Spleen (tissue), 7 donors: ENCODE data around the gene TAF4.

Source experiments
- CTCF ChIP-seq, 11 experiments: fragments of 200-600 bp in 7 of 11; fragments of 450-650 bp in 4 of 11; sonication (generic) in 4 of 11; IDR thresholded peaks in 8 of 11; conservative IDR thresholded peaks in 3 of 11; 1 replicate in 7 of 11; 2 replicates in 4 of 11; pipeline versions ENCODE4 v1.4.0 to v1.8.0; 2016 to 2021; ENCODE audit warnings: antibody characterized with exemption in 11 of 11, inconsistent platforms in 4 of 11, mild to moderate bottlenecking in 1 of 11
- POLR2AphosphoS5 ChIP-seq, 3 donors: sonication (generic); formaldehyde crosslinking; IDR thresholded peaks; one replicate each; pipeline ENCODE4 v1.5.1; 2017; ENCODE audit warnings: antibody characterized with exemption in 3 of 3
- donor health status: DM: no; HTN: no; CAD: no; lungs with moderate emphysema.
- donor health status: DM: no; HTN: no; CAD: no.
- donor health status: DM: no; HTN: no; CAD: no.

- no peak for TF ChIP-seq CTCF (IDR thresholded peaks at IDR 0.05 in 8 of 11, conservative IDR thresholded peaks at IDR 0.05 in 3 of 11)
- no peak for TF ChIP-seq POLR2AphosphoS5 (IDR thresholded peaks at IDR 0.05)
Measured at GRCh38 chr20:62018437-62019143, 47.1 kb downstream of the TAF4 start.
